GM06990 (cell line): Measurements from ENCODE around the gene HDLBP.

Source experiments
- DNase-seq: peaks from one replicate; pipeline ENCODE4 v3.0.0-alpha.2; 2011; ENCODE audit not compliant: insufficient read length; ENCODE audit errors: extremely low read depth
- H3K27me3 ChIP-seq: replicated peaks from 2 replicates; pipeline ENCODE4 v1.6.0; 2011; ENCODE audit warnings: low read length; ENCODE audit not compliant: control insufficient read depth, insufficient read depth
- H3K36me3 ChIP-seq: 2 replicates; pipeline ENCODE4 v1.5.1; 2011; ENCODE audit warnings: low read length; ENCODE audit not compliant: control insufficient read depth, insufficient read depth
- H3K4me3 ChIP-seq: replicated peaks from 2 replicates; pipeline ENCODE4 v1.5.1; 2011; ENCODE audit warnings: low read depth, mild to moderate bottlenecking, control low read depth, low read length
- CTCF ChIP-seq: IDR thresholded peaks from 2 replicates; pipeline ENCODE4 v1.5.1; 2011; ENCODE audit warnings: low read length, control low read depth, mild to moderate bottlenecking, inconsistent platforms; ENCODE audit not compliant: insufficient read depth, poor library complexity, severe bottlenecking

HDLBP gene

GRCh38 chr2:241352227-241352626 lies 36.8 kb upstream of the HDLBP start:
- TF ChIP-seq CTCF, result no peak
- no peaks in the 10 kb centered on the region for H3K27me3 ChIP-seq
- no peak overlapping the region for H3K4me3 ChIP-seq
- no peak for DNase-seq
- H3K36me3 ChIP-seq, result peaks cover 24% of the 10 kb centered on the region

GRCh38 chr2:241351640-241352031 lies 36.2 kb upstream of the HDLBP start:
- no peak for TF ChIP-seq CTCF
- H3K36me3 ChIP-seq, result peaks cover 25% of the 10 kb centered on the region
- no peak overlapping the region for H3K4me3 ChIP-seq
- DNase-seq, result no peak
- H3K27me3 ChIP-seq, result no peaks in the 10 kb centered on the region

- H3K27me3 ChIP-seq, result no peaks in the 10 kb centered on the region
- no peak for TF ChIP-seq CTCF
- H3K4me3 ChIP-seq, result no peak overlapping the region
- peaks cover 29% of the 10 kb centered on the region for H3K36me3 ChIP-seq
- DNase-seq, result no peak
Observed at GRCh38 chr2:241350878-241351639, 35.6 kb upstream of the HDLBP start.

GRCh38 chr2:241350530-241350877 lies 35.0 kb upstream of the HDLBP start:
- TF ChIP-seq CTCF, result no peak
- Histone ChIP-seq H3K36me3 (peaks cover 31% of the 10 kb centered on the region), H3K4me3 (no peak overlapping the region), H3K27me3 (no peaks in the 10 kb centered on the region)
- DNase-seq, result no peak

- no peak for TF ChIP-seq CTCF
- Histone ChIP-seq H3K27me3 (no peaks in the 10 kb centered on the region), H3K4me3 (no peak overlapping the region), H3K36me3 (peaks cover 32% of the 10 kb centered on the region)
- no peak for DNase-seq
Observed at GRCh38 chr2:241349941-241350340, 34.5 kb upstream of the HDLBP start.

GRCh38 chr2:241344925-241345651 lies 29.6 kb upstream of the HDLBP start:
- Histone ChIP-seq H3K4me3 (no peak overlapping the region), H3K36me3 (peaks cover 40% of the 10 kb centered on the region), H3K27me3 (no peaks in the 10 kb centered on the region)
- no peak for DNase-seq
- TF ChIP-seq CTCF, result no peak
